Trophoblast cell (in vitro differentiated cells and primary cell): ENCODE data around the gene RHBDL1.

Experiments used
- DNase-seq, 2 donors: peaks; one replicate each; pipeline ENCODE4 v3.0.0-alpha.2; 2016
- H2AFZ ChIP-seq: 2 replicates; pipeline ENCODE4 v1.6.1; 2013; ENCODE audit warnings: low read length, moderate library complexity, mild to moderate bottlenecking; ENCODE audit not compliant: insufficient read depth, poor library complexity
- H2AK5ac ChIP-seq: 2 replicates; pipeline ENCODE4 v1.6.1; 2013; ENCODE audit warnings: mild to moderate bottlenecking, low read length
- H2BK120ac ChIP-seq: 2 replicates; pipeline ENCODE4 v1.6.1; 2013; ENCODE audit warnings: low read length, mild to moderate bottlenecking, moderate library complexity; ENCODE audit not compliant: insufficient read depth, poor library complexity
- H2BK12ac ChIP-seq: 2 replicates; pipeline ENCODE4 v1.6.1; 2013; ENCODE audit warnings: mild to moderate bottlenecking, low read length, moderate library complexity
- H2BK5ac ChIP-seq: 2 replicates; pipeline ENCODE4 v1.6.1; 2013; ENCODE audit warnings: low read length, low read depth, moderate library complexity, mild to moderate bottlenecking; ENCODE audit not compliant: poor library complexity
- H3K14ac ChIP-seq: 2 replicates; pipeline ENCODE4 v1.6.1; 2013; ENCODE audit warnings: mild to moderate bottlenecking, low read length
- H3K18ac ChIP-seq: 2 replicates; pipeline ENCODE4 v1.6.1; 2013; ENCODE audit warnings: mild to moderate bottlenecking, low read length
- H3K23ac ChIP-seq: 2 replicates; pipeline ENCODE4 v1.6.1; 2013; ENCODE audit warnings: low read length
- H3K27ac ChIP-seq: 2 replicates; pipeline ENCODE4 v1.5.1; 2013; ENCODE audit warnings: low read depth, mild to moderate bottlenecking, inconsistent platforms, low read length, moderate library complexity
- H3K27me3 ChIP-seq: 2 replicates; pipeline ENCODE4 v1.6.1; 2013; ENCODE audit warnings: inconsistent platforms, mild to moderate bottlenecking, low read length, moderate library complexity; ENCODE audit not compliant: insufficient read depth
- H3K36me3 ChIP-seq, 2 experiments: 1 replicate in 1 of 2; 2 replicates in 1 of 2; pipeline ENCODE4 v1.6.1; 2013; ENCODE audit warnings: low read length in 2 of 2, mild to moderate bottlenecking in 2 of 2, moderate library complexity in 1 of 2; ENCODE audit not compliant: insufficient read depth in 2 of 2, control insufficient read depth in 1 of 2
- H3K4ac ChIP-seq: 2 replicates; pipeline ENCODE4 v1.6.1; 2013; ENCODE audit warnings: low read depth, mild to moderate bottlenecking, low read length, moderate library complexity
- H3K4me1 ChIP-seq, 2 experiments: 1 replicate in 1 of 2; 2 replicates in 1 of 2; pipeline ENCODE4 v1.6.1; 2013; ENCODE audit warnings: low read length in 2 of 2, mild to moderate bottlenecking in 2 of 2, moderate library complexity in 1 of 2; ENCODE audit not compliant: insufficient read depth in 2 of 2, control insufficient read depth in 1 of 2
- H3K4me2 ChIP-seq: 2 replicates; pipeline ENCODE4 v1.6.1; 2013; ENCODE audit warnings: inconsistent platforms, mild to moderate bottlenecking, low read length, moderate library complexity
- H3K4me3 ChIP-seq: 2 replicates; pipeline ENCODE4 v1.5.1; 2013; ENCODE audit warnings: mild to moderate bottlenecking, low read depth, low read length, inconsistent platforms
- H3K79me1 ChIP-seq: one replicate; pipeline ENCODE4 v1.6.1; 2013; ENCODE audit warnings: low read length
- H3K79me2 ChIP-seq: 2 replicates; pipeline ENCODE4 v1.6.1; 2013; ENCODE audit warnings: low read length, mild to moderate bottlenecking; ENCODE audit not compliant: control insufficient read depth, insufficient read depth, poor library complexity
- H3K9ac ChIP-seq: 2 replicates; pipeline ENCODE4 v1.6.1; 2013; ENCODE audit warnings: mild to moderate bottlenecking, low read length
- H3K9me3 ChIP-seq: 2 replicates; pipeline ENCODE4 v1.6.1; 2013; ENCODE audit warnings: low read depth, mild to moderate bottlenecking, control low read depth, inconsistent platforms, low read length; ENCODE audit not compliant: insufficient read depth
- H4K12ac ChIP-seq: 2 replicates; pipeline ENCODE4 v1.6.1; 2013; ENCODE audit warnings: low read depth, mild to moderate bottlenecking, low read length, moderate library complexity
- H4K8ac ChIP-seq: 2 replicates; pipeline ENCODE4 v1.6.1; 2013; ENCODE audit warnings: low read depth, mild to moderate bottlenecking, low read length, moderate library complexity
- H4K91ac ChIP-seq: one replicate; pipeline ENCODE4 v1.6.1; 2013; ENCODE audit warnings: low read depth, mild to moderate bottlenecking, low read length, moderate library complexity
- WGBS: extraction: QIAGEN DNeasy Blood & Tissue Kit; methylation state at CpG from one replicate; pipeline ENCODE4 v1.1.7; 2013; ENCODE audit warnings: missing lambda C conversion rate; ENCODE audit not compliant: insufficient read length, insufficient coverage; ENCODE audit errors: extremely low coverage; 5-methylcytosine and 5-hydroxymethylcytosine counted together

Gene RHBDL1

GRCh38 chr16:630249-630814 is 45.1 kb upstream of the RHBDL1 start:
- Histone ChIP-seq H2BK5ac (peak overlapping the region; percentile 94), H3K23ac (no peak overlapping the region), H2AFZ (peak overlapping the region; percentile 51), H3K79me1 (peaks cover 26% of the 10 kb centered on the region), H2BK12ac (peak overlapping the region; percentile 90), H3K9ac (no peak overlapping the region), H3K79me2 (peaks cover 15% of the 10 kb centered on the region), H3K18ac (peak overlapping the region; percentile 93), H4K12ac (peak overlapping the region; percentile 68), H3K14ac (peak overlapping the region; percentile 83), H2AK5ac (peak overlapping the region; percentile 98), H3K4me2 (peak overlapping the region; percentile 74), H2BK120ac (peak overlapping the region; percentile 95), H3K4ac (peak overlapping the region; percentile 85), H4K8ac (peak overlapping the region; percentile 75), H3K9me3 (peaks cover 3% of the 10 kb centered on the region), H3K4me1 (peaks cover 40 to 44% of the 10 kb centered on the region in 2 experiments), H4K91ac (peak overlapping the region; percentile 99), H3K4me3 (peak overlapping the region; percentile 42), H3K27ac (peak overlapping the region; percentile 99), H3K36me3 (peaks cover 58 to 64% of the 10 kb centered on the region in 2 experiments), H3K27me3 (no peaks in the 10 kb centered on the region)
- DNase-seq: no peak
- no CpG with 5 or more reads among the region's 29 CpGs for WGBS

GRCh38 chr16:630815-631405 is 44.6 kb upstream of the RHBDL1 start, which contains the start of gene WFIKKN1:
TSS of gene WFIKKN1 (plus strand) at chr16:630985. CDS start at chr16:631254, 269 bp downstream.
- H3K23ac ChIP-seq: no peak within 1 kb of the TSS

GRCh38 chr16:631808-632358 is 43.6 kb upstream of the RHBDL1 start:
- DNase-seq: no peak
- Histone ChIP-seq H3K23ac (no peak overlapping the region), H3K4me1 (peaks cover 42 to 43% of the 10 kb centered on the region in 2 experiments), H3K4ac (no peak overlapping the region), H3K79me1 (peaks cover 36% of the 10 kb centered on the region), H4K12ac (no peak overlapping the region), H2AFZ (no peak overlapping the region), H4K8ac (no peak overlapping the region), H3K79me2 (peaks cover 24% of the 10 kb centered on the region), H3K9ac (no peak overlapping the region), H2BK120ac (no peak overlapping the region), H3K14ac (no peak overlapping the region), H3K4me3 (no peak overlapping the region), H3K4me2 (no peak overlapping the region), H3K36me3 (peaks cover 45 to 51% of the 10 kb centered on the region in 2 experiments), H3K18ac (no peak overlapping the region), H2BK5ac (no peak overlapping the region), H4K91ac (no peak overlapping the region), H3K9me3 (no peaks in the 10 kb centered on the region), H2BK12ac (no peak overlapping the region), H3K27me3 (no peaks in the 10 kb centered on the region), H3K27ac (no peak overlapping the region), H2AK5ac (no peak overlapping the region)
- 100% methylated on average over 1 of the region's 9 CpGs for WGBS

More at GRCh38 chr16:630815-631405, 44.6 kb upstream of the RHBDL1 start, which contains the start of gene WFIKKN1:
- Histone ChIP-seq H3K4ac (peak within 1 kb of the TSS; percentile 85), H3K27ac (peak within 1 kb of the TSS; percentile 99), H4K91ac (peak within 1 kb of the TSS; percentile 99), H4K12ac (peak within 1 kb of the TSS; percentile 68), H3K4me3 (peak within 1 kb of the TSS; percentile 65), H2BK12ac (peak within 1 kb of the TSS; percentile 90), H3K9me3 (peaks cover 3% of the 10 kb centered on the region), H2AK5ac (peak within 1 kb of the TSS; percentile 98), H4K8ac (peak within 1 kb of the TSS; percentile 75), H3K4me1 (peaks cover 44 to 48% of the 10 kb centered on the region in 2 experiments), H3K9ac (peak within 1 kb of the TSS; percentile 60), H3K27me3 (no peaks in the 10 kb centered on the region), H3K18ac (peak within 1 kb of the TSS; percentile 93), H2AFZ (peak within 1 kb of the TSS; percentile 51), H2BK120ac (peak within 1 kb of the TSS; percentile 95), H2BK5ac (peak within 1 kb of the TSS; percentile 94), H3K36me3 (peaks cover 52 to 58% of the 10 kb centered on the region in 2 experiments), H3K79me2 (peaks cover 21% of the 10 kb centered on the region), H3K4me2 (peak within 1 kb of the TSS; percentile 74), H3K79me1 (peaks cover 29% of the 10 kb centered on the region), H3K14ac (peak within 1 kb of the TSS; percentile 83)
- no peak for DNase-seq
- no CpG with 5 or more reads among the region's 23 CpGs for WGBS

- Histone ChIP-seq H3K79me2 (peaks cover 24% of the 10 kb centered on the region), H4K8ac (no peak overlapping the region), H3K4ac (no peak overlapping the region), H3K9ac (no peak overlapping the region), H3K4me3 (no peak overlapping the region), H3K36me3 (peaks cover 37 to 43% of the 10 kb centered on the region in 2 experiments), H3K4me2 (no peak overlapping the region), H3K14ac (no peak overlapping the region), H4K12ac (no peak overlapping the region), H3K18ac (no peak overlapping the region), H2BK12ac (no peak overlapping the region), H3K27ac (no peak overlapping the region), H2AK5ac (peak overlapping the region; percentile 15), H3K9me3 (no peaks in the 10 kb centered on the region), H2BK120ac (no peak overlapping the region), H3K4me1 (peaks cover 41 to 43% of the 10 kb centered on the region in 2 experiments), H2AFZ (no peak overlapping the region), H3K79me1 (peaks cover 40% of the 10 kb centered on the region), H4K91ac (no peak overlapping the region), H2BK5ac (no peak overlapping the region), H3K23ac (no peak overlapping the region), H3K27me3 (no peaks in the 10 kb centered on the region)
- WGBS: no CpG with 5 or more reads among the region's 67 CpGs
- DNase-seq: no peak
These were observed 42.8 kb upstream of the RHBDL1 start for GRCh38 chr16:632486-633335.
